Activated T-cell treated with anti-CD3 and anti-CD28 coated beads, Interleukin-2, amount 50 U/mL, for 1 hour (primary cell): Measurements from ENCODE around the gene LRP5.

Experiments used
- DNase-seq: peaks from one replicate; pipeline ENCODE4 v3.0.0-alpha.2; 2020

Gene LRP5

DNA sequence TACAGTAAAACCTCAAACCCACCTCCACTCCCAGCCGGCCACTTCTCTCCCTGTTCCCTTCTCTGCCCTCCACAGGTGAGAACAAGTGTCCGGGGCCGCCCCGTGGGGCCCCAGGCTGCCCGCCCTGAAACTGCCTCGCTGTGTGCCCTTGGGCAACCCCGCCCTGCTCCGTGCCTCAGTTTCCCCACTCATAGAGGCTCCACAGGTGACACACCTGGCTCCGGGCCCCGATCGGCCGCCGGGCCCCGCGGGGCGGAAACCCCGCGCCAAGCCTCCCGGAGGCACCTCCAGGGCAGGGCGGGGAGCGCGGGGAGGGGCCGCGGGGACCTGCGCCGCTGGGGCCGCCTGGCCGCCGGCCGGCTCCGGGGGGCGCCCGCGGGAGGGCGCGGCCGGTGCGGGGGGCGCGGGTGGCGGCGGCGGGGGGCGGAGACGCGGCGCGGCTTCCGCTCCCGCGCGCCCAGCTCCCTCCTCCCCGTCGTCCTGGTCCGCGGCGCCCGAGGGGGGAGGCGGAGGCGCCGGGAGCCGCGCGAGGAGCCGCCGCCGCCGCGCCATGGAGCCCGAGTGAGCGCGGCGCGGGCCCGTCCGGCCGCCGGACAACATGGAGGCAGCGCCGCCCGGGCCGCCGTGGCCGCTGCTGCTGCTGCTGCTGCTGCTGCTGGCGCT, at the start of gene LRP5:
TSS of gene LRP5 (plus strand) at position 475 of the 663 bp plus-strand sequence. CDS start at position 599, 124 bp downstream.
- peak; percentile 36 for DNase-seq

DNA sequence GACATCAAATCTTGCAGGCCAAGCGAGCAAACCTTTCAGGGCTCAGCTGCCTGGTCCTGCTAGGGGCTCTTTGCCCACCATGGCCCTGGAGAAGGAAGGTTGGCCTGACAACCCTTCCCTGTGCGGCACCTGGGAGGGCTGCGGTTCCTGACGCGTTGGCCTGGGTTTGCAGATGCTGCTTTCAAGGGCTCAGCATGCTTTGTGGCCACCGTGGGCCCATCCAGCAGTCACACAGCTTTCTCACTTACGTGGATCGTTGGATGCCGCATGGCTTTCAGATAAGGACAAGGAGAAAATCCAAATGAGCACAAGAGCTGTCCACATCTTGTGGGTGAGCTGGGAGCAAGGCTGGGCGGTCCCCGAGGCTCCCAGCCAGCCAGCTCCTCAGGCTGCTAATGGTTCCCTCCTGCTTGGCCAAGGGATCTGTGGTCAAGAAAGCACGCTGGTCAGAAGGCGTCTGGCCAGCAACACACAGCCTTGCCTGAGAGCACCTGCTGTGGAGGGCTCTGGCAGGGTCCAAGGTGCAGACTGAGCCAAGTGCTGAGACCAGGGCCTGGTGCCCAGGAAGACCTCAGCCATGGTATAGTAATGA, 48.9 kb upstream of the LRP5 start:
- no peak for DNase-seq

DNA sequence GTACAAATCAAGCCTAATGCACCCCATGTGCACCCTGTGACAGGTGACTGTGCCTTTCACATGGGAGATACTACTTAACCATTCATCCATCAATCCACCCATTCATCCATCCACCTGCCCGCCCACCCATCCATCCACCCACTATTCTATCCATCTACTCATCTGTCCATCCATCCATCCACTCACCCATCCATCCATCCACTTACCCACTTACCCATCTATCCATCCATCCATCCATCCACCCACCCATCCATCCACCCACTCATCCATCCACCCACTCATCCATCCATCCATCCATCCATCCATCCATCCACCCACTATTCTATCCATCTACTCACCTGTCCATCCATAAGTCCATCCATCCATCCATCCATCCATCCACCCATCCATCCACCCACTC, 48.1 kb upstream of the LRP5 start:
- no peak for DNase-seq

DNA sequence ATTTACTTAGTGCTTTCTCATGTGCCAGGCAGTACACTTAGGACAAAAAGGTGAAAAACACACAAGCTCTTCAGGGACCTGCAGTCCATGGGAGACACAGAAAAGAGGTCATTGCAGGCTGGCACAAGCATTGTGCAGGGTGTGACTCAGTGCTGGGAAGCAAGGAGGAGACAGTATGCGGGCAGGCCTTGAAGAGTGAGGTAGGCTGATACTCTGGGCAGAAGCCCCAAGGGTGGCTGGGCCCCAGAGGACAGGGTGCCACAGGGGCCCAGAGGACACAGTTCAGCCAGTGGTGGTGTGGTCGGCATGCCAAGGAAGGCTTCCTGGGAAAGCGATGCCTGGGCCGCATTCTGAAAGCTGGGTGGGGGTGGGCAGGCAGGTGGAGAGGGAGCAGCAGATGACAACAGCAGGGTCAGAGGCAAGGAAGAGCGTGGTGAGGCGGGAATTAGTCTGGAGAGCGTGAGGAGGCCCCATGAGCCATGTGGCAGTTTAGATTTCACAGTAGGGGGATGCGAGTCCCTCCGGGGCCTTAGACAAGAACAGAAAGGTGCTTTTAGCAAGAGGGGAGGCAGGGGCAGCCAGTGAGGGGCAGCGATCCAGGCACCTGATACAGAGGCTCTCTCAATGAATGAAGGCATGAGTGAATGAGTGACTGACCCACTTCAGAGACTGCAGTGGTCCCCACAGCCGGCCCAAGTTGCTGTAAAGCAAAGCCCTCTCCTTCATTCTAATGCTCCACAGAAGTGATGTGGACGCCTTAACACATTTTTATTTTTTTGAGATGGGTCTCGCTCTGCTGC, 47.5 kb upstream of the LRP5 start:
- DNase-seq, result no peak

DNA sequence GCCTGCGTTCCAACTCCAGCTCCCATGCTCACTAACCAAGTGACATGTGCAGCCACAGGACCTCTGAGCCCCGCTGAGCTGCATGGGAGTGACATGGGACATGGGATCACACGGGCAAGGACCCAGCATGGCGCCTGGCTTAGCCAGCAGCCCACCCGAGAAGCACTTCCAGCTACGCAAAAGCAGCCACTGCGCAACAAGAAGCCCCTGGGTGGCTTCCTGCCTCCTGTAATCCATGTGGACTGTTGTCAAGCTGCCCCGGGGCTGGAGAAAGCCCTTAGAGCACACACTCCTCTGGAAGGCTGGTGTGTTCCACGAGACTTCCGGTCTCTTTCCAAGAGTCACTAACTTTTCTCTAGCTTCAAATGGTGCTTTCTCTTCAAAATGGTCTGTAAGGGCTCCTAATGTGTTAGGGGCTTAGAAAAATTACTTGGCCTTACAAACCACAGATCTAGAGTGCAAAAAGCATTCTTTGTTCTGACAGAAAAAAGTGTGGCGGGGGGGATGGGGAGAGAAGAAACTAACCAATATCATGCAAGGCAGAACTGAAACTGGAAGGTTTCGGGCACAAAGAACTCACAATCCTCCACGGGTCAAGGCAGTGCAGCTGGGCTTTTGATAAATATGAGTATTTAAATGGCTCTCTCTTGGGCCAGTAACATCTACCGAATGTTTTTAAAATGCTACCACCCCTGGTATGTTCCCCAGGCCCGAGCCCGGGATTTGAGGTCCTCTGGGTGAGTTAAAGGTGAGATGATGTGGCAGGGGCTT, 46.1 kb upstream of the LRP5 start:
- DNase-seq, result no peak

DNA sequence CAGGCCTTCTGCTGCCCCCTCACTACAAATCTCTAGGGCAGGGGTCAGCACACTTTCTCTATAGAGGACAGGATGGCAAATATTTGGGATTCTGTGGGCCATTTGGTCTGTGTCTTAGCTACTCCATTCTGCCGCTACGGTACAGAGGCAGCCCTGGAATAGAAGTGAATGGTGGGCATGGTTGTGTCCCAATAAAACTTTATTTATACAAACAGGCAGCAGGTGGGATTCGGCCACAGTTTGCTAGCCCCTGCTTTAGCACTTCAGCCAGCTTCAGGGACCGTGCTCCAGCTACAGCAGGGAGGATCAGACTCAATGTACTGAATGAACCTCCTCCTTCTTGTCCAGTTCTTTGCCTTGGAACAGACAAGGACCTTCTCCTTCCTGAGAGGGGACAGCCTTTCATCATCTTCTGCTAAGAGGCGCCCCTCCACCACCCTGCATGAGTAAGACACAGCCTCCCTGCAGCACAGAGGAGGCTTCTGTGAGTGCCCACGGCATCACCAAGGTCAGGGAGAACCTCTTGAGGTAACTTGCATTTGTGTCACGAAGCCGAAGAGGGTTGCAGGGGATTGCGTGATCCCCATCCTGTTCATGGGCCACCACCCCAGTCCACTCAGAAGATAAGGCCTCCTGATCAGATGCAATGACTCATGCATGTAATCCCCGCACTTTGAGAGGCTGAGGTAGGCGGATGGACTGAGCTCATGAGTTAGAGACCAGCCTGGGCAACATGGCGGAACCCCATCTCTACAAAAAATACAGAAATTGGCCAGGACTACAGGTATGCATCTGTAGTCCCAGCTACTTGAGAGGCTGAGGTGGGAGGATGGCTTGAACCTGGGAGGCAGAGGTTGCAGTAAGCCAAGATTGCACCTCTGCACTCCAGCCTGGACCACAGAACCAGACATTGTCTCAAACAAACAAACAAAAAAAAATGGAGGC, 45.2 kb upstream of the LRP5 start:
- DNase-seq, result no peak

DNA sequence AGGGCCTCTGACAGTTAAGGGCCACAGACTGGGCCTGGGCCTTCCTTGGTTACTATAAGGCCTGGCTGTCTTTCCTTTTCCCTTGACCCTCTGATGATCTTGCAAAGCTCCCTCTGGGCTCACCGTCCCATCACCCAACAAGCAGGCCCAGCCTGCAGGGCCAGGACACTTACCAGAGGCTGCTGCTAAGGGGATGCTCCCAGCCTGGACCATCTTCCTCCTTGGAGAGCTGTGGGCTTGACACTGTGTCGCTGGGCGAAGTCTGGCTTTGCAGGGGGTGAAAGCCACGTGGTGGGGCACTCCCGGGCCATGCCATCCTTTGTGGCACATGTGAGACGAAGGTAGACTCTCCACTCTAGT, 44.5 kb upstream of the LRP5 start:
- no peak for DNase-seq

DNA sequence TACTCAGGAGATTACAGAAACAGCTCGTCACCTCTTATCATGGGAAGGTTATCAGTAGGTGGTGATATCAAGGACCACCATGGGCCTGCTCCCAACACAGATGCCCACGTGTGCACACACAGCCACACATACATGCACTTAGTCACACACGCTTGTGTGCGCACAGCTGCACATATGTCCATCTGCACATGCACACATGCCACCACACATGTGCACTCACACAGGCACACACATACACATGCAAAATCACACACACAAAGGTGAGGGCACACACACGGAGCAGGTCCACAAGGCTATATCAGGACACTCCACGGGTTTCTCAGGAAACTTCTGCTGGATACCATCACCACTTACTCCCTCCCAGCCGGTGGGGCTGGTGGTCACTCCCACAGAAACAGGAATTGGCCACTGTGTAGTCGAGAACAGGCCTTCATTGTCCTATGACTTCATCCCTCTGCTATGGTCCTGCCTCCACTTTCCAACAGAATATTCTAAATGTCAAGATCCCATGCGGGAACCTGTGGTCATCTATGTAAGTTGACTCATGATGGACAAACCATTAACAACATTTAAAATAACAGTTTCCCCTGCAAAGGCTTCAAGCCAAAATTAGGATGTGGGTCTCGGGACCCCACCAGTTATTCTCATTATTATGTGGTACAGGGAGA, 42.8 kb upstream of the LRP5 start:
- no peak for DNase-seq

DNA sequence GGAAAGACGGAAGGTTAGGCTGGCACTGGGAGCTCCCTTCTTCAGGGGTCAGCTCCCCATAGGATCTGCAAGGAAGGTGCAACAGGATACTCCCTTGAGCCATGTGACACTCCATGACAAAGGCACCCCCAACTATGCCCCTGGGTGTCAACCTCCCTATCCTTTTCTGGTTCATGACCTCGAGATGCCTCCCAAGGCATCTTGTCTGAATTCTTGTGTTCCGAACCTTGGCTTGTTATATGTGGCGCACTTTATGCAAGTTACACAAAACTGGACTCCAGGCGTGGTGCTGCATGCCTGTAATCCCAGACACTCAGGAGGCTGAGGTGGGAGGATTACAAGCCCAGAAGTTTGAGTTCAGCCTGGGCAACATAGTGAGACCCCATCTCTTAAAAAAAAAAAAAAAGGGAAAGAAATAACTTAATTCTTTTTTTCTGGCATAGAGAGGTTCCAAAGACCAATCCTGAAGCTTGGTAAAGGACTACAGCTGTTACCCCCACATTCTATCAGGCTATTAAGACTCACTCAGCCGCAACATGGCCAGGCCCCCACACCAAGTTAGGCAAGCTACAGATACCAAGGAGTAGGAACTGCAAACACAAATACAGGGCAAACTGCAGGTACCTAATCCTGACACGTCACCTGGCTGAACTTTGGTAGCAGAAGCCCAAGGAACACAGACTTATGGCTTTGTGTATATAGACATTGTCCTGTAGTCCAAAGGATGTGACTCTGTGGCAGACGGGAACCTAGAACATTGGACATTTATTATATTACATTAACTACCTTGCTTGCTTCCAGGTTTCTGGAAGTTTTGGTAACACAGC, 42.0 kb upstream of the LRP5 start:
- DNase-seq, result no peak

DNA sequence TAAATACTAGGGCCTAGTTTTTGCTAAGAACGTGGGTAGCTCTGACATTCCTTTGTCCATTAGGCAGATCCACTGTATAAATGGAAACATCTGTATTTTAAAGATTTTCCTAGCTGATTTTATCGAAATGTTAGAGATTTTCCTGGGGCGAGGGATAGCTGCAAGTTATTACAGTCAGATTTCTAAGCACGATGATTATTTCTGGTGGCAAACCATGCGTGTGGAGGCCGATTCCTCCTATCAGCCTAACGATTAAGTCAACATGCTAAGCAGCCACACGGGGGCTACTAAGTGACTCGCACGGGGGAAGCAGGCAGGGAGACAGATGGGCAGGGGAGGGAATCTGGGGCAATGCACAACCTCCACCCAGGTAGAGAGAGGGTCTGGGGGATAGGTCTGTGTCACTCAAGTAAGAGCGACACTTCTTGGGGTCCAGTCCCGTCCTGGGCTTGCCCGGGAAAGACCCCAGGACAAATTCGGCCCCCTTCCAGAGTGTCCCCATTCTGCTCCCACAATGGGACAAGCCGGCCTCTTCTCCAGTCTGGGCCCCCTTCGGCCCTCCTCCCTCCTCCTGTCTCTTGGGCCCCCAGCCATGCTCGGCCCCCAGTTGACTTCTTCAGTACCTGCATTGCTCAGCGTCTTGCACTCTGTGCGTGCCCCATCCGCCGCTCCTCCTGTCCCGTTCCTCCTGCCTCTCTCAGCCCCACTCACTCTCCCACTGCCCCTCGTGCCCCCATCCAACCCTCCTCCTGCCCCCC, 41.2 kb upstream of the LRP5 start:
- peak; percentile 63 for DNase-seq

DNA sequence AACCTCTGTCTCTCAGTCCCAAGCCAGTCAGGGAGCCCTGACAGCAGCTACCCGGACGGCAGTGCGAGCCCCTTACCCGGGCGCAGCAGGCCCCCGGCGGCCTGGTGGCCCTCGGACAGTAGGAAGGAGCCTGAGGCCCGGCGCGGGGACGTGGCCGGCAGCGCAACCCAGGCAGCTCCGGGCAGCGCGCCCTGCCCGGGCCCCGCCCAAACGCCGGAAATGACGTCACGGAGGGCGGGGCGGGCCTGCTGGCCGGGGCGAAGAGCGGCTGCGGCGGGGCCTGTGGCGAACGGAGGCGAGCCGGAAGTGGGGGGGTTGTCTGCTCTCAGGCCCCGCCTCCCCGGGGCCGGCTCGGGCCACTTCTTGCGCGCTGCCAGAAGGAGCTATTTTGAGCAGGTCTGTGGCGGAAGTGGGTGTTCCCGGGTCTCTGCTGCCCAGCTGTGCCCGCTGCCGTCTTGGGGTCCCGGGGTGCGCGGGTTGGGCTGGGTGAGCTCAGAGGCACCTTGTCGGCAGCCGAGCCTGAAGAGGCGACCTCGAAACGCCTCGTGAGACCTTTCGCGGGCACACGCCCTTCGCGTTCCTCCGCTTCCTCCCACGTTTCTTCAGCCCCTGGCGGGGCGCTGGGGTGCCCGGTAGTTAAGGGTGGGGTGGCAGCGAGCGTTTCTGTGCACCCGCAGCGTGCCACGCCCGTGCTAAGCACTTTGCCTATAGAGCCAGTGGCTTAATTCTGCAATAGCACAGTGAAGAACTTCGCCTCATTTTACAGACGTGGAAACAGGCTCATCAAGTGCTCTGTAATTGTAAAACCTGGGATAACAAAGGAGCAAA, 40.4 kb upstream of the LRP5 start, which contains the start of gene C11orf24:
TSS of gene C11orf24 (minus strand) at position 193 of the 828 bp plus-strand sequence. CDS start 8,206 bp downstream, outside the sequence.
- peak; percentile 91 for DNase-seq

DNA sequence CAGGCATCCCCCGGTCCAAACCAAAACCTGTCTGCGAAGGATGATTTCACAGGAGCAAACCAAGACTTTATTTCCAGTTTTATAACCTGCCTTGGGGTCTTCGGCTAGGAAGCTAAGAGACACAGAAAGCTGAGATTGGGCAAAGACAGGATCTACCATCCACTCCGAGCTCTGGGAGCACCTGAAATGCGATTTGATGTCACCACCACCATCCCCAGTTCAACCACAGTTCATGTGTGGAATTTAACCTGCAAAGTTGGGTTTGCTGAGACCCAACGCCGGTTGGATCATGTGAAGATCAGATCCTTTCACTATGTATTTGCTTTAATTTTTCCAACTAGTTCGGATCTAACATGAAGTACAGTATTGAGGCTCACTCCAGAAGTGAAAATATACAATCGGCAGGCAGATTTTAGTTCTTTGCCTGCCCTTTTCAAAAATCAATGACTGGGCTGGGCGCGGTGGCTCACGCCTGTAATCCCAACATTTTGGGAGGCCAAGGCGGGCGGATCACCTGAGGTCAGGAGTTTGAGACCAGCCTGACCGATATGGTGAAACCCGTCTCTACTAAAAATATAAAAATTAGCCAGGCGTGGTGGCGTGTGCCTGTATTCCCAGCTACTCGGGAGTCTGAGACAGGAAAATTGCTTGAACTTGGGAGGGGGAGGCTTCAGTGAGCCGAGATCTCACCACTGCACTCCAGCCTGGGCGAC, 39.2 kb upstream of the LRP5 start:
- DNase-seq, result no peak

DNA sequence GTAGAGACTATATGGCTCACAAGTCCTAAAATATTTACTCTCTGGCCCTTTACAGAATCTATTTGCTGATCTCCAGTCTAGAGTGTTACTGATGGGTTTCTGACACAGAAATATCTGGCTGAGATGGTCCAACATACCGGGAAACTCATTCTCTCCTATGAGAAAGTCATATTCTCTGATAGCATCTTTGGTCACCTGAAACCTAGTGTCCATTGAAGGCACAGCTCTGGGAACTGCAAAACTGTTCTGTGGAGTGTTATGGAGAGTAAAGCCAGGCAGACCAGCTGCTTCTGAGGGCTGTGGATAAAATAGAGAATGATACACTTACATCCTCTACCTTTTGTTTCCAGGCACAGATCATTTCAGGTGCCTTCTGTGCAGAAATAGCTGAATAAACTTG, 38.1 kb upstream of the LRP5 start:
- DNase-seq, result no peak

DNA sequence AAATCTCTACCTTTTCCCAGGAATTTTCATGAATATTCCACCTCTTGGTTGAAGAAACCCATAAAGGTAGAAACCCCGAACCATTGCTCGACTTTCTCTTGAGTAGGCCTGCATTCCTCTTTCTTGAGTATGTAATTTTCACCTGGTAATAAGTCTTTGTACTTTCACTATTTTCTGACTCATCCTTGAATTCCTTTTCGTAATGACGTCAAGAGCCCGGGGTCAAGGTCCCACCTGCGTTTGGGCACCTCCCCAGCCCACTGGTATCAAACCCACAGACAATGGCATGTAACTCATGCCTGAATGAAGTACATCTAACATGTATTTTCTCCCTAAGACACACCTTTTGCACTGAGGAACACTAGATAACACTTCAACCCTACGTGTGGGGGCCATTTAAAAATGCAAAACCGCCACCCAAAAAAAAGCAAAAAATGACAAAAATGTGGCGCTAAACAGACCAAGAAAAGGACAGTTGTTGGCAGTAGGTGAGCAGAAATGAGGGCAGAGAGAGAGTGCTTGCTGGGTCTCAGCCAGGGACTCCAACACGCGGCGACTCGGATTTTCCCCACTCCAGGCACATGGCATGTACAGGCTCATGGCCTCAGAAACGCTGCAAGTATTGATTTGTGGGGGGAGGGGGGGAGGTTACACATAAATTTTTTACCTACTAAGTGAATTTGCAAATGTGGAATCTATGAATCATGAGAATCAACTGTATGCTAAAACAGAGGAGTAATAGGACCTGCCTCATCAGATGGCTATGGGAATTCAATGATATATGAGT, 36.5 kb upstream of the LRP5 start:
- no peak for DNase-seq

DNA sequence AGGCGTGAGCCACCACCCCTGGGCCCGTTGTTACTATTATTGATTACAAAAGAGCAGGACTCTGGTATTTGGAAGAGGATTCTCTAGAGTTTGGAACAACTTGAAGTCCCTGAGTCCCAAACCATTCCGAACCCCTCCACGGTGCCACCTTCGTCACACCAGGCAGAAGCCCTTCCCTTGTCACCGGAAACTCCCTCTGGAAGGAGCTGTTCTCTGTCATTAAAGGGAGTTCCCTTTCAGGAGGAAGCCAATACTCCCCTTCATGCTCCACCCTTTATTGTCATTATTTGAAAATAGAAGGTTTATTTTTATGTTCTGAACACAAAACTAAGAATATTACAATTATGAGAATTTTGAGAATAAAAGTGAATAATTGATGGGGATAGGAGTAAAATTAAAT, 35.5 kb upstream of the LRP5 start:
- DNase-seq, result no peak

DNA sequence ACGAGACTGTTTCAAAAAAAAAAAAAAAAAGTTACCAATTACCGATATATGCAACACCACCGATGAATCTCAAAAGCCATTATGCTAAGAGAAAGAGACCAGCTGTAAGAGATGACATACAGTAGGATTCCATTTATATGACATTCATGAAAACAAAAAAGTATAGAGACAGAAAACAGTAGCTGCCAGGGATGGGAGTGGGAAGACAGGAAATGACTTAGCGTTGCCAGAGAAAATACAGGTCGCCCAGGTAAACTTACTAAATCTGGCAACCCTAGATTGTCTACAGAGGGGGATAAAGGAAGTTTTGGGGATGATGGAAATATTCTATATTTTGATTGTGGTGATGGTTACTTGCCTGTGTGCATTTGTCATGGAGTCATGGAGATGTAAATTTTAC, 32.7 kb upstream of the LRP5 start:
- DNase-seq, result no peak

DNA sequence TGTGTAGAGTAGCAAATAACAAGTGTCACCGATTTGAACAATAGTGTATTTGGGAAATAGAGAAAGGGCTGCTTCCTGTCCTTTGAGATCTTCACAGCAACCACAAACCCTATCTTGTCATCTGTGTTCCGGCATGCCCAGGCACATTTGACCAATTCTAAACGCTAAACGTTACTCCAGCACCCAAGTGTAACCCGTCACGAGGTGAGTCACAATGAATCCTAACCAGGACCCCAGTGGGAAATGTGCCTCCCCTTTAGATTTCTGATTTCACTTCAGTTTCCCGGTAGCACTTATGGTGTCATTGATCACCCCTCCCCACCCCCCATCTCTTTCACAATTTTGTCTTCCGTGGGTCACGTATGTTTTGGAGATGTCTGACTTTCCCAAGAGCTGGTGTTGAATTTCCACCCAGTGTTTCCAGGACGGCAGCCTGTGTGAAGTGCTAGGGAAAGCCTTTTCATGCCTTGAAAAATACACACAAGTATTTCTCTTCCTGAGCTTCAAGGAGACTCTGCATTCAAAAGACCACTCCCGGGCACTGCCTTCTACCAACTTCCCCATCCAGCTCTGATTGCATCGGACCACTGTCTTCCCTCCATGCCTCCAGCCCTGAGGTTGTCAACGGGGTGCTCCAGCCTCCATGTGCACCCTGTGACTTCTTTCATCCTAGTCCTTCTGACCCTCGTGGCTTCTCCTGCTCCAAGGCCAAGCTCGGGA, 30.1 kb upstream of the LRP5 start:
- no peak for DNase-seq
